ENCODE data around the gene CDH4. TPM values are rescaled to one million over a fixed set of nuclear protein-coding genes. Genes with fewer than 3 reads are reported as not detected.

CDH4 gene
- total and polyA plus RNA-seq, 7 donors = under 0.01 to 0.06 TPM; not detected in 5

DNA sequence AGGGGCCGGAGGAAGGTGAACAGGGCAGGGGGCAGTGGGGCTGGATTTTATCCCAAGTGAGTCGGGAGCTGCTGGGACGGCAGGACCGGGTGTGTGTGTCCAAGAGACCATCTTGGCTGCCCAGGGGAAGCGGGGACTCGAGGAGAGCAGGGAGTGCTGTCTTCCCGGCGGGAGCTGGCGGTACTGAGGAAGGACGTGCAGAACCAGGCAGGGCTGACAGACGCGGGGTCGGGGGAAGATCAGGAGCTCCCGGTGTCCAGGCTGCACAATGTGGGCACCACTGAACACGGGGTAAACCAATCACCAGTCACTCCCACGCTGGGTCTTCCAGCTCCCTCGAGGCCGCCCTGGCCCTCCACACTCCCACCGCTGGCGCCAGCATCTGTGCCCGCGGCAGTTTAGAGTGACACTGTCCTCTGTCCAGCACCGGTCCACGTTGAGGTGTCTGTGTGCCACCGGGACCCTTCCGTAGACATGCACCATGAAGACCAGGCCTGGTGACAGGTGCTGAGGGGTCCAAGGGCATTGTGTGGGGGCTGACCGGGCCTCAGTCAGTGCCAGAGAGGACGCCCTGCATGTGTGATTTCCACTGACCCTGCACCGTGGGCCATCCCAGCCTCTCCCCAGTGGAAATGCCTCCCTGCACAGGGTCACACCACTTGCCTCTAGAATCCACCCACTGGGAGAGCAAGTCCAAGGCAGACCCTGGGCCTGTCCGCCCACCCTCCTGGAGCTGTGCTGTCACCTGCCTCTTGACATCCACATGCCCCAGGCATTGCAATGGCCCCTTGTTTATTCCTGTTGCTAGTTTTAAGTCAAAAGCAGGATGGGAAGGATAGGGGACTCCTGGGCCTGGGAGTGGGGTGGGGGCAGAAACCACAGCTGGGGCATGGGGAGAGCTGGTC, 411.7 kb downstream of the CDH4 start:
- Histone ChIP-seq H3K27me3 (peaks cover 0 to 6% (median 0%) of the 10 kb centered on the region in 3 donors), H3K36me3 (no peaks in the 10 kb centered on the region), H3K4me3 (no peak overlapping the region), H3K4me1 (no peaks in the 10 kb centered on the region), H3K27ac (no peak overlapping the region), H3K9me3 (no peaks in the 10 kb centered on the region)
- TF ChIP-seq, protein P1, sequence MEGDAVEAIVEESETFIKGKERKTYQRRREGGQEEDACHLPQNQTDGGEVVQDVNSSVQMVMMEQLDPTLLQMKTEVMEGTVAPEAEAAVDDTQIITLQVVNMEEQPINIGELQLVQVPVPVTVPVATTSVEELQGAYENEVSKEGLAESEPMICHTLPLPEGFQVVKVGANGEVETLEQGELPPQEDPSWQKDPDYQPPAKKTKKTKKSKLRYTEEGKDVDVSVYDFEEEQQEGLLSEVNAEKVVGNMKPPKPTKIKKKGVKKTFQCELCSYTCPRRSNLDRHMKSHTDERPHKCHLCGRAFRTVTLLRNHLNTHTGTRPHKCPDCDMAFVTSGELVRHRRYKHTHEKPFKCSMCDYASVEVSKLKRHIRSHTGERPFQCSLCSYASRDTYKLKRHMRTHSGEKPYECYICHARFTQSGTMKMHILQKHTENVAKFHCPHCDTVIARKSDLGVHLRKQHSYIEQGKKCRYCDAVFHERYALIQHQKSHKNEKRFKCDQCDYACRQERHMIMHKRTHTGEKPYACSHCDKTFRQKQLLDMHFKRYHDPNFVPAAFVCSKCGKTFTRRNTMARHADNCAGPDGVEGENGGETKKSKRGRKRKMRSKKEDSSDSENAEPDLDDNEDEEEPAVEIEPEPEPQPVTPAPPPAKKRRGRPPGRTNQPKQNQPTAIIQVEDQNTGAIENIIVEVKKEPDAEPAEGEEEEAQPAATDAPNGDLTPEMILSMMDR (IDR thresholded peaks at IDR 0.05) = no peak
- TF ChIP-seq POLR2AphosphoS5 (IDR thresholded peaks at IDR 0.05) (no peak), EP300 (IDR thresholded peaks at IDR 0.05) (no peak), POLR2A (IDR thresholded peaks at IDR 0.05) (no peak)
- WGBS, 2 donors = 86 to 90% methylated on average over 30 of the region's 30 CpGs
- intact Hi-C loops (cut with DNase I) = no loop called here
- no peak for DNase-seq

DNA sequence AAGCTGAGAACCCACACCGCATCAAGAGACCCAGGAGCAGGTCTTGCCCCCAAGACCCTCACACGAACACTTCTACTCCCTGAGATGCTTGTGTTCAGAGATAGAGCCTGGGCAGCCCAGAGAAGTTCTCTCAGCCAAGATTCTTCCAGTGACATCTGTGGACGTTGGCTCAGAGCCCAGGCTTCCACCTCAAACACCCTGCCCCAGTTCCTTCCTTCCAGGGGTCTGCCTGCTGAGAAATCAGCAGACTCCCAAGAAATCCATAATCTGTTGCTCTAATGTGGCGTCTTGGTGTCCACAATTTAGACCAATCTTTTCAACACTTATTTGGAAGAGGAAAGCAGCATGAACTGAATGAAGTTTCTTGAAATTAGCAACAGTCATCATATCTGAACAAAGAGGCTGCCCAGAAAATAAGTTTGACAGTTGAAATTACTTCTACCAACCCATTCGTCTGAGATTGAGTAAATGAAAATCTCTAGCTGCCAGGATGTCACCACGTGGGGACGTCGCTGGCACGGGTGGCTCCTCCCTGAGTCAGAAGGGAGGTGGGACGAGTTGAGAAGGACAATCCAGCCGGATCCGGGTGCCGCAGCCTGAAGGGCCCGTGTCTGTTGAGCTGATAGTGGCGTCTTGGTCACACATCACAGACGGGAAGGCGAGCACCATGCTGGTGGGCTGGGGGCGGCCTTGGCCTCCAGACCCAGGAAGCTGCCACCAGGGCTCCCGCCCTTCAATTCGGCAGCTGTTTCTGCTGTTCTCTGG, 412.7 kb downstream of the CDH4 start:
- Histone ChIP-seq H3K27ac (no peak overlapping the region), H3K36me3 (no peaks in the 10 kb centered on the region), H3K4me3 (no peak overlapping the region), H3K27me3 (peaks cover 0 to 10% (median 0%) of the 10 kb centered on the region in 3 donors), H3K9me3 (no peaks in the 10 kb centered on the region), H3K4me1 (no peaks in the 10 kb centered on the region)
- TF ChIP-seq POLR2A (IDR thresholded peaks at IDR 0.05) = no peak
- TF ChIP-seq POLR2AphosphoS5 (IDR thresholded peaks at IDR 0.05) = no peak
- TF ChIP-seq, protein P1 (IDR thresholded peaks at IDR 0.05) = no peak
- TF ChIP-seq EP300 (IDR thresholded peaks at IDR 0.05) = no peak
- DNase-seq = no peak
- intact Hi-C loops (cut with DNase I) = no loop called here
- 77 to 80% methylated on average over 20 of the region's 20 CpGs for WGBS, 2 donors

DNA sequence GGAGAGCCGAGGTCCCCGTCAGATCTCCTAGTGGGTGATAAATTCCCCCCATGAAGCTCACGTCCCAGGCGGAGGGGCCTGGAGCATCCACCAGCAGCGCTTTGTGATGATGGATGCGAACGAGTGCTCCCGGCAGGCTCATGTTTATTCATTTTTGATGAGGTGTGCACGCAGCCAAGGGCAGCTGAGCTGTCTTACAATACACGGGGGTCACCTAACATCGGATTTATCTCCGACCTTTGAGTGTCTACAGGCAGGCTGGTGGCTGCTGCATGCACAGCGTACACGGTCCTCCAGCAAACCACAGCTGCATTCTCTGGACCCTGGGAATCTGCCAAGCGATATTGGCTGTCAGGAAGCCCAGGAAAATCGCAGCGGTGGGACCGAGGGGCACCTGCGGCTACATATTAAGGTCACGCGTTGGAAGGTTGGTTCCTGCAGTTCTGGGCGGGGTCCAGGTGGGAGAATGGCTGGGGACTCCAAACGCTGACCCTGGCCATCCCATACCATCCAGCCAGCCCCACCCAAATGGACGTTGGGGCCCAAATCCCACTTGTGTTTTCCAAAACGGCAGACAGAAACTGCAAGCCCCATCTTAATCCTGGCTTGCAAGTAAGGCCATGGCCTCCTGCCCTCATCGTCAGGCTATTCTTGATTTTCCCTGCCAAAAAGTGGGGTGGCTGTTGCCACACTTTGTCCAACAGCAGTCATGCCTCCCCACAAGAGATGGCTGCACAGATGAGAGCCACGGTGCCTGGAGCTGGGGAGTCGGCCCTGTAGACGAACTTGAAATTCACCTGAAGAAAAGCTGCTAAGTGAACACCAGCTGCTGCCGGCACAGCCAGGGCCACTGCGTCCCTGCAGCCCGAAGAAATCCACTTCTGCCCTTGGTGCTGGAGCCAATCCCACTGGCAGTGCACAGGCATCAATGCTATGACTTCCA, 413.7 kb downstream of the CDH4 start:
- no peaks in the 10 kb centered on the region for H3K36me3 ChIP-seq
- intact Hi-C loops (cut with DNase I) = no loop called here
- H3K27me3 ChIP-seq = peaks cover 0 to 10% (median 0%) of the 10 kb centered on the region in 3 donors
- no peaks in the 10 kb centered on the region for H3K9me3 ChIP-seq
- H3K4me1 ChIP-seq = no peaks in the 10 kb centered on the region
- H3K4me3 ChIP-seq = no peak overlapping the region
- no peak for TF ChIP-seq POLR2AphosphoS5 (IDR thresholded peaks at IDR 0.05)
- TF ChIP-seq EP300 (IDR thresholded peaks at IDR 0.05) = no peak
- no peak for TF ChIP-seq POLR2A (IDR thresholded peaks at IDR 0.05)
- TF ChIP-seq, protein P1 (IDR thresholded peaks at IDR 0.05) = no peak
- WGBS, 2 donors = 77 to 81% methylated on average over 32 of the region's 32 CpGs
- H3K27ac ChIP-seq = no peak overlapping the region
- no peak for DNase-seq

DNA sequence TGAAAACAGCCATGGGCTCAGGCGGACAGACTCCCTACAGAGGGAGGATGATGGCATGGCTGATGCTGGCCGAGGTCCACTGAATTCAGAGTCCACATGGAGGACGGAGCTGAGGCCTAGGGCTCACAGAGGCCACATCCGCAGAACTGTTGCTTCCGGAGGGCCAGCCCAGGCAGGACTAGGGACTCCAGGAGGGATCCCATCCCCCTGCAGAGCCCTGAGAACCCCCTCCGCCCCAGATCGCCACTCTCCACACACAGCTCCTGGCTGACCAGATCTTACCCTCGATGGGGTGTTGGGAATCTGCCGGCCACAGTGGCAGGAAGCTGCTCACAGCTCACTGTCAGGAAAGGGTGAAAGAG, 414.4 kb downstream of the CDH4 start:
- TF ChIP-seq POLR2A (IDR thresholded peaks at IDR 0.05) = no peak
- no peak for TF ChIP-seq EP300 (IDR thresholded peaks at IDR 0.05)
- TF ChIP-seq, protein P1 (IDR thresholded peaks at IDR 0.05) = no peak
- TF ChIP-seq POLR2AphosphoS5 (IDR thresholded peaks at IDR 0.05) = no peak

More for the DNA sequence above, 414.4 kb downstream of the CDH4 start:
- intact Hi-C loops (cut with DNase I) = no loop called here
- 87% methylated on average over 9 of the region's 9 CpGs for WGBS, 2 donors
- no peak for DNase-seq
- Histone ChIP-seq H3K9me3 (no peaks in the 10 kb centered on the region), H3K4me3 (no peak overlapping the region), H3K4me1 (no peaks in the 10 kb centered on the region), H3K36me3 (no peaks in the 10 kb centered on the region), H3K27ac (no peak overlapping the region), H3K27me3 (peaks cover 0 to 10% (median 0%) of the 10 kb centered on the region in 3 donors)

Measured in sigmoid colon (tissue), 7 donors.